AG09319 (cell line): Measurements from ENCODE around the gene ZNF536.
"Not testable (repeated sequence)": the region's sequence is repeated elsewhere in the genome, so short reads cannot be mapped to it uniquely, and the experiment has no call there.

Experiments
- DNase-seq: peaks from one replicate; pipeline ENCODE4 v3.0.0-alpha.2; 2010; ENCODE audit warnings: low read depth; ENCODE audit errors: extremely low read depth
- CTCF ChIP-seq: IDR thresholded peaks from 2 replicates; pipeline ENCODE4 v1.5.1; 2011; ENCODE audit warnings: low read depth, mild to moderate bottlenecking, inconsistent platforms, low read length, moderate library complexity

Gene ZNF536

GRCh38 chr19:30344446-30345425 is 27.4 kb upstream of the ZNF536 start:
- TF ChIP-seq CTCF = no peak
- no peak for DNase-seq

GRCh38 chr19:30345686-30346085 is 26.5 kb upstream of the ZNF536 start:
- no peak for TF ChIP-seq CTCF
- DNase-seq = no peak

- not testable (repeated sequence) for DNase-seq
Measured at GRCh38 chr19:30346468-30346867, 25.7 kb upstream of the ZNF536 start.

- TF ChIP-seq CTCF = no peak
- DNase-seq = no peak
Measured at GRCh38 chr19:30349131-30349730, 23.0 kb upstream of the ZNF536 start.

- no peak for TF ChIP-seq CTCF
- DNase-seq = no peak
Measured at GRCh38 chr19:30350692-30351663, 21.2 kb upstream of the ZNF536 start.

GRCh38 chr19:30351774-30352173 is 20.4 kb upstream of the ZNF536 start:
- TF ChIP-seq CTCF = no peak
- DNase-seq = no peak

GRCh38 chr19:30353394-30353945 is 18.7 kb upstream of the ZNF536 start:
- TF ChIP-seq CTCF = no peak
- DNase-seq = no peak
